ENCODE data around the gene PIM1. TPM values are rescaled to one million over a fixed set of nuclear protein-coding genes. Genes with fewer than 3 reads are reported as not detected.

PIM1 gene
- total RNA-seq, result 10 to 100 TPM in 1 of 2 donors, 1 to 10 TPM in 1; 4.8 to 35.3 TPM

DNA sequence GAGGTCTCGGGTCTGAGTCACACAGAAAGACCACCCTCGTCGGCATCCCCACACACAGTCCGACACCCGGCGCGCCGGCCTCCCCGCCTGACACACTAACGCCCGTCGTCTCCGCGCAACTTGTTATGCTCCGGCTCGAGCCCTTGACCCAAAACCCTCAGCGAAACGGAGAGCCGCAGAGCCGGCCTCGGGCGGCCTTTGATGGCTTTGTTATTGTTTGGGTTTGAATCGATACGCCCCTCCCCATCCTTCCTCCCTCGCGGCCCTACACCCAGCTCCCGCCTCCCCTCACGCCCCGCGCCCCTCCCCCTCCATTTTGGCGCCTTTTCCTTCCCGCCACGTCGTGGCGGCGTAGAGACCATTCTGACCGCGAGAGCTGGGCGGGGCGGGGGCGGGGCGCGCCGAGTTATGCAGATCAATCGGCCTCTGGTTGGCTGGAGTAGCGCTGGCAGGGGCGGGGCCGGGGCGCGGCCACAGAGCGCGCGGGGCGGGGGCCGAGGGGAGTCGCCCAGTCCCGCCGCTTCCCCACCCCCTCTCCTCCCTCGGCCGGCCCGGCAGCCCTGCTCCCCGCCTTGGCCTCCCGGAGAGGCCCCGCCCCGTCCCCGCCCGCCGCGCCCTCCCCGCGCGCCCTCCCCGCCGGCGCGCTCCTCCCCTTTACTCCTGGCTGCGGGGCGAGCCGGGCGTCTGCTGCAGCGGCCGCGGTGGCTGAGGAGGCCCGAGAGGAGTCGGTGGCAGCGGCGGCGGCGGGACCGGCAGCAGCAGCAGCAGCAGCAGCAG lies at the start of gene PIM1:
PIM1 (plus strand) TSS at position 657 of the 777 bp plus-strand sequence. CDS start 424 bp downstream, outside the sequence.
- no peaks in the 10 kb centered on the region for H3K27me3 ChIP-seq (replicated peaks; ENCODE audit: insufficient read depth)
- DNase-seq (ENCODE audit: low spot score), result peak; percentile 99
- H3K9me3 ChIP-seq, result no peaks in the 10 kb centered on the region
- WGBS, result under 1% methylated on average over 54 of the region's 90 CpGs
- peaks cover 5% of the 10 kb centered on the region for H3K4me1 ChIP-seq (replicated peaks)
- peak within 1 kb of the TSS; percentile 84 to 90 for H3K27ac ChIP-seq
- peak within 1 kb of the TSS; percentile 54 to 60 for H3K4me3 ChIP-seq
- intact Hi-C loops (cut with DNase I), result loop anchor here (2.0 to 5.0 kb wide), 2 partner anchors 33 to 182 kb away; partner anchors contain the start of gene MTCH1
- H3K36me3 ChIP-seq, result peaks cover 0 to 9% of the 10 kb centered on the region in 2 donors
- TF ChIP-seq POLR2A (IDR thresholded peaks at IDR 0.05) (peak; percentile 96), CTCF (IDR thresholded peaks at IDR 0.05) (peak in 1 of 4 experiments; percentile 12), POLR2AphosphoS5 (IDR thresholded peaks at IDR 0.05) (peak; percentile 78)

DNA sequence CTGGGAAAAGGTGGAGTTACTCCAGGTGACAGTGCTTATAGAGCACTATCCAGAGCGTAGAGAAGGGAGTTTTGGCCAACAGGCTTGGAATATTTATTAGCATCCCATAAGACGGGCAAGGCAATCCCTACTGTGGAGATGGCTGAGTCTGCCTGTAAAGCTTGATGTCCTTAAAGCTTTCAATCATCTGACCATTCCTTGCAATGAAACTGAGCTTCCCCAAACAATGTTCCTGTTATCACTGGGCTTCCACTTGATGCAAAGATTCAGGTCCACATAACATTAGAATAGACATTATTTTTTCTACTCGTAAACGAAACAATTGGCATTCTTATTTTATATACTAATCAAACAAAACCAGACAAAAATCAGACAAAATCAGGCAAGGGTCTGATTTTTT lies 48.4 kb upstream of the PIM1 start:
- no peak for DNase-seq (ENCODE audit: low spot score)
- no peak for TF ChIP-seq POLR2AphosphoS5 (IDR thresholded peaks at IDR 0.05)
- no peak for TF ChIP-seq POLR2A (IDR thresholded peaks at IDR 0.05)
- no peak for TF ChIP-seq CTCF (IDR thresholded peaks at IDR 0.05)
- intact Hi-C loops (cut with DNase I), result no loop called here
- H3K4me1 ChIP-seq (replicated peaks), result no peaks in the 10 kb centered on the region
- no peak overlapping the region for H3K4me3 ChIP-seq
- no peaks in the 10 kb centered on the region for H3K36me3 ChIP-seq
- H3K9me3 ChIP-seq, result no peaks in the 10 kb centered on the region
- WGBS, result 74% methylated on average over 4 of the region's 4 CpGs
- H3K27ac ChIP-seq, result no peak overlapping the region
- H3K27me3 ChIP-seq (replicated peaks; ENCODE audit: insufficient read depth), result no peaks in the 10 kb centered on the region

GRCh38 chr6:37122861-37123260 lies 47.1 kb upstream of the PIM1 start:
- intact Hi-C loops (cut with DNase I), result no loop called here
- no peaks in the 10 kb centered on the region for H3K9me3 ChIP-seq
- H3K36me3 ChIP-seq, result no peaks in the 10 kb centered on the region
- H3K4me1 ChIP-seq (replicated peaks), result no peaks in the 10 kb centered on the region
- no peaks in the 10 kb centered on the region for H3K27me3 ChIP-seq (replicated peaks; ENCODE audit: insufficient read depth)
- H3K4me3 ChIP-seq, result no peak overlapping the region
- TF ChIP-seq CTCF (IDR thresholded peaks at IDR 0.05) (no peak), POLR2A (IDR thresholded peaks at IDR 0.05) (no peak), POLR2AphosphoS5 (IDR thresholded peaks at IDR 0.05) (no peak)
- DNase-seq (ENCODE audit: low spot score), result no peak
- 93% methylated on average over 5 of the region's 5 CpGs for WGBS
- no peak overlapping the region for H3K27ac ChIP-seq

DNA sequence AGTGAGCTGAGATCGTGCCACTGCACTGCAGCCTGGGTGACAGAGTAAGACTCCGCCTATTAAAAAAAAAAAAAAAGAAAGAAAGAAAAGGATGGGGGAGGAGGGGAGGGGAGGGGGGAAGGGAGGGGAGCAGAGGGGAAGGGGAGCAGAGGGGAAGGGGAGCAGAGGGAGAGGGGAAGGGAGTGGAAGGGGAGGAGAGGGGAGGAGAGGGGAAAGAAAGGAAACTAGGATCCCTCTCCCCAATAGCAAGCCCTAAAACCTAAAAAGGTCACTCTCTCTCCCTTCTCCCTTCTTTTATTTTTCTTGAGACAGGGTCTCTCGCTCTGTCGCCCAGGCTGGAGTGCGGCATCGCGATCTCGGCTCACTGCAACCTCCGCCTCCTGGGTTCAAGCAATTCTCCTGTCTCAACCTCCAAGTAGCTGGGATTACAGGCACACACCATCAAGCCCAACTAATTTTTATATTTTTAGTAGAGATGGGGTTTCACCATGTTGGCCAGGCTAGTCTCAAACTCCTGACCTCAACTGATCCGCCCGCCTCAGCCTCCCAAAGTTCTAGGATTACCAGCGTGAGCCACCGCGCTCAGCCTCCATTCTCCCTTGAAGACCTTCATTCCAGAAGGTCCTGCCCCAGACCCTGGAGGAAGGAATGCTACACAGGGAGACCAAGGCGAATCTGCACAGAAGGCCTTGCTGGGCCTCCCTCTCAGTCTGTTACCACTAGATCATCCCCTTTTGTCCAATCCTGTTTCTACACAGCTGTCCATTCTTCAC lies 45.8 kb upstream of the PIM1 start:
- TF ChIP-seq CTCF (IDR thresholded peaks at IDR 0.05) (no peak), POLR2A (IDR thresholded peaks at IDR 0.05) (no peak), POLR2AphosphoS5 (IDR thresholded peaks at IDR 0.05) (no peak)
- intact Hi-C loops (cut with DNase I), result no loop called here
- H3K9me3 ChIP-seq, result no peaks in the 10 kb centered on the region

More for the DNA sequence above, 45.8 kb upstream of the PIM1 start:
- WGBS, result 94% methylated on average over 15 of the region's 15 CpGs
- H3K4me3 ChIP-seq, result no peak overlapping the region
- no peak for DNase-seq (ENCODE audit: low spot score)
- no peaks in the 10 kb centered on the region for H3K27me3 ChIP-seq (replicated peaks; ENCODE audit: insufficient read depth)
- no peaks in the 10 kb centered on the region for H3K4me1 ChIP-seq (replicated peaks)
- no peak overlapping the region for H3K27ac ChIP-seq
- no peaks in the 10 kb centered on the region for H3K36me3 ChIP-seq

All from prostate gland (tissue), 2 donors.